ENCODE results near the gene PRELID3B.

The PRELID3B gene

DNA sequence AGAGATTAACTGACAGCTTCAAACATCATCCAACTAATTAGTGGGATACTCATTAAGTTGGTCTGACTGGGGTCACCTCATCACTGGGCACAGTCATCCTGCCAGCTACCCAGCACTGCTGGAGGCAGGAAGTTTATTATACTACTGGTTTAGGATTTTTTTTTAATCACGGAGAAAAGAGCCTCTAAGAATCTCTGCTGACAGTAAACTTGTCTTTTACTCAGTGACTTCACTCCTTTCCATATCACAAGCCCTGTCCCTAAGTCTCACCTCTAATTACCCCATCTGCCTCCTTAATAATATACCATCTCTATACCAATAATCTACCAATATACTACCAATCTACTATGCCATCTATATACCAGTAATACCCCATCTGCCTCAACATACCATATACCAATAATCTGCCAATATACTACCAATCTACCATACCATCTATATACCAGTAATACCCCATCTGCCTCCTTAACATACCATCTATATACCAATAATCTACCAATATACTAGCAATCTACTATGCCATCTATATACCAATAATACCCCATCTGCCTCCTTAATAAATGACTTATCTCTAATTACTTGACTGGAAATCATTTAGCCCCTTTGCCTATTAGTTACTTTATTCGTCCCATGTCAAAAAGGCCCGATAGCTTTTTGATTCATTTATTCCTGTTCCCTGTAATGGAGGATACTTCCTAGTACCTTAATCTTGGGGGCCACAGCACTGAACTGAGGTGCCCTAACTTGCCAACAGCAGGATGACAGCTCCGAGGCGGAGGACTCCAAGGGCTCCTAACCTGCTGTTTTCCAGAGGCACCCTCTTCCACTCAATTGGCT, 15.5 kb downstream of the PRELID3B start:
- DNase-seq = no peak
- TF ChIP-seq, protein P1, sequence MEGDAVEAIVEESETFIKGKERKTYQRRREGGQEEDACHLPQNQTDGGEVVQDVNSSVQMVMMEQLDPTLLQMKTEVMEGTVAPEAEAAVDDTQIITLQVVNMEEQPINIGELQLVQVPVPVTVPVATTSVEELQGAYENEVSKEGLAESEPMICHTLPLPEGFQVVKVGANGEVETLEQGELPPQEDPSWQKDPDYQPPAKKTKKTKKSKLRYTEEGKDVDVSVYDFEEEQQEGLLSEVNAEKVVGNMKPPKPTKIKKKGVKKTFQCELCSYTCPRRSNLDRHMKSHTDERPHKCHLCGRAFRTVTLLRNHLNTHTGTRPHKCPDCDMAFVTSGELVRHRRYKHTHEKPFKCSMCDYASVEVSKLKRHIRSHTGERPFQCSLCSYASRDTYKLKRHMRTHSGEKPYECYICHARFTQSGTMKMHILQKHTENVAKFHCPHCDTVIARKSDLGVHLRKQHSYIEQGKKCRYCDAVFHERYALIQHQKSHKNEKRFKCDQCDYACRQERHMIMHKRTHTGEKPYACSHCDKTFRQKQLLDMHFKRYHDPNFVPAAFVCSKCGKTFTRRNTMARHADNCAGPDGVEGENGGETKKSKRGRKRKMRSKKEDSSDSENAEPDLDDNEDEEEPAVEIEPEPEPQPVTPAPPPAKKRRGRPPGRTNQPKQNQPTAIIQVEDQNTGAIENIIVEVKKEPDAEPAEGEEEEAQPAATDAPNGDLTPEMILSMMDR (IDR thresholded peaks at IDR 0.05) = no peak
- H3K27ac ChIP-seq = no peak overlapping the region
- peaks cover 50 to 76% (median 52%) of the 10 kb centered on the region in 3 donors for H3K36me3 ChIP-seq
- H3K4me3 ChIP-seq = no peak overlapping the region
- H3K27me3 ChIP-seq = no peaks in the 10 kb centered on the region
- no peaks in the 10 kb centered on the region for H3K9me3 ChIP-seq
- peaks cover 0 to 50% (median 35%) of the 10 kb centered on the region in 4 donors for H3K4me1 ChIP-seq
- intact Hi-C loops (cut with DNase I; ENCODE audit: low total_unique reads) = no loop called here

DNA sequence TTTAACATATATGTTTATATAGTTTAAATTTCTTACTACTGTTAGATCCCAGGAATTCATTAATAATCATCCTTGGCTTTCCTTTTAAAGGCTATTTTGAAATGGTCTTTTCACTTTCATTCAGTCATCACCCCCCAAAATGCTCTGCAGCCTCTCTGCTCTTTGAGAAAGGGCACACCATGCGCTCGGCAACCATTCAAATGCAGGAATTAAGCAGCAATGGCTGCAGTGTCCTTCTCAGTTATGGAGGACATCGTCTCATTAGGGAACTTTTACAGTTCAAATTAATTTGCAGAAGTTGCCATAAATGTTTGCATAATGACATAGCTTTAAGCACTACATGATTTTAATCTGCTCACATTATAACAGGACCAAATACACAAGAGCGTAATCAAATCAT, 17.1 kb downstream of the PRELID3B start:
- TF ChIP-seq, protein P1 (IDR thresholded peaks at IDR 0.05) = no peak

DNA sequence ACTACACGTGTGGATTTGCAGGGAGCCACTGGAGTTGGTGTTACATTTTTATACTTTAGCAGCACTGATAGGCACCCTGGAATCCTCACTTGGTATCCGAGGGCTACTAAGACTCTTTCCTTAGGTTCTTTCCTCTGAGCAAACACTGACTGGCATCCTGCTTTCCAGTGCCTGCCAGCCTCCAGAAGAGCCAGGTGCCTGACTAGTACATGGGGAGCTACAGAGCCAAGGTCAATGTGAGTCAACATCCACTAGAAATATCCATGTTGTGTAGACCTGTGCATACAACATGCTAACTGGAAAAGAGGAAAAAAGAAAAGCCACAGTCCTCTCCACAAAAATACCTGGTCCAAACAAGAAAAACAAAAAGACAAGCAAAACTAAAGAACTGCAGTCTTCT, 17.5 kb downstream of the PRELID3B start:
- H3K27ac ChIP-seq = no peak overlapping the region
- TF ChIP-seq, protein P1 (IDR thresholded peaks at IDR 0.05) = no peak
- H3K36me3 ChIP-seq = peaks cover 50 to 74% (median 50%) of the 10 kb centered on the region in 3 donors
- intact Hi-C loops (cut with DNase I; ENCODE audit: low total_unique reads) = no loop called here
- peaks cover 0 to 34% (median 24%) of the 10 kb centered on the region in 4 donors for H3K4me1 ChIP-seq
- H3K9me3 ChIP-seq = no peaks in the 10 kb centered on the region
- no peak for DNase-seq
- no peak overlapping the region for H3K4me3 ChIP-seq
- H3K27me3 ChIP-seq = no peaks in the 10 kb centered on the region

More for the DNA sequence above, 17.1 kb downstream of the PRELID3B start:
- no peak for DNase-seq
- intact Hi-C loops (cut with DNase I; ENCODE audit: low total_unique reads) = no loop called here
- Histone ChIP-seq H3K4me1 (peaks cover 0 to 39% (median 26%) of the 10 kb centered on the region in 4 donors), H3K9me3 (no peaks in the 10 kb centered on the region), H3K4me3 (no peak overlapping the region), H3K36me3 (peaks cover 50 to 76% (median 52%) of the 10 kb centered on the region in 3 donors), H3K27me3 (no peaks in the 10 kb centered on the region), H3K27ac (no peak overlapping the region)

DNA sequence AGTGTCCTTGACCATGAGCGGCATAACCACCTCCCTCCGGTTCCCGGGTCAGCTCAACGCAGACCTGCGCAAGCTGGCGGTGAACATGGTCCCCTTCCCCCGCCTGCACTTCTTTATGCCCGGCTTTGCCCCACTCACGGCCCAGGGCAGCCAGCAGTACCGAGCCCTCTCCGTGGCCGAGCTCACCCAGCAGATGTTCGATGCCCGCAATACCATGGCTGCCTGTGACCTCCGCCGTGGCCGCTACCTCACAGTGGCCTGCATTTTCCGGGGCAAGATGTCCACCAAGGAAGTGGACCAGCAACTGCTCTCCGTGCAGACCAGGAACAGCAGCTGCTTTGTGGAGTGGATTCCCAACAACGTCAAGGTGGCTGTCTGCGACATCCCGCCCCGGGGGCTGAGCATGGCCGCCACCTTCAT, 18.5 kb downstream of the PRELID3B start:
- intact Hi-C loops (cut with DNase I; ENCODE audit: low total_unique reads) = no loop called here
- Histone ChIP-seq H3K4me1 (peaks cover 0 to 25% (median 15%) of the 10 kb centered on the region in 4 donors), H3K27ac (no peak overlapping the region), H3K4me3 (no peak overlapping the region), H3K36me3 (peaks cover 40 to 65% (median 47%) of the 10 kb centered on the region in 3 donors), H3K9me3 (no peaks in the 10 kb centered on the region), H3K27me3 (no peaks in the 10 kb centered on the region)
- DNase-seq = no peak
- TF ChIP-seq, protein P1 (IDR thresholded peaks at IDR 0.05) = no peak

DNA sequence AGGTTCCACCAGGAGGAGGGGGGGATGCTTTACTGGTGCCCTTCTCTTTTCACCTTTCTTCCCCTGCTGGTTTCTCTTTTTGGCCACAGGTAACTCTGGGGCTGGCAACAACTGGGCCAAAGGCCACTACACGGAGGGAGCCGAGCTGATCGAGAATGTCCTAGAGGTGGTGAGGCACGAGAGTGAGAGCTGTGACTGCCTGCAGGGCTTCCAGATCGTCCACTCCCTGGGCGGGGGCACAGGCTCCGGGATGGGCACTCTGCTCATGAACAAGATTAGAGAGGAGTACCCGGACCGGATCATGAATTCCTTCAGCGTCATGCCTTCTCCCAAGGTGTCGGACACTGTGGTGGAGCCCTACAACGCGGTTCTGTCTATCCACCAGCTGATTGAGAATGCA, 19.0 kb downstream of the PRELID3B start:
- H3K4me1 ChIP-seq = peaks cover 0 to 20% (median 10%) of the 10 kb centered on the region in 4 donors
- H3K27me3 ChIP-seq = no peaks in the 10 kb centered on the region
- intact Hi-C loops (cut with DNase I; ENCODE audit: low total_unique reads) = no loop called here
- H3K4me3 ChIP-seq = no peak overlapping the region
- DNase-seq = no peak
- peaks cover 35 to 60% (median 42%) of the 10 kb centered on the region in 3 donors for H3K36me3 ChIP-seq
- no peak overlapping the region for H3K27ac ChIP-seq
- TF ChIP-seq, protein P1 (IDR thresholded peaks at IDR 0.05) = no peak
- no peaks in the 10 kb centered on the region for H3K9me3 ChIP-seq

Data from tibial artery (tissue), 4 donors.